Thoracic aorta (tissue), 2 donors: ENCODE data around the gene GABRB2. TPM values are rescaled to one million over a fixed set of nuclear protein-coding genes. Genes with fewer than 3 reads are reported as not detected.
"Not testable (repeated sequence)": the region's sequence is repeated elsewhere in the genome, so short reads cannot be mapped to it uniquely, and the experiment has no call there.

ENCODE experiments used
- ATAC-seq: fragments of 150-250 bp; one replicate; pipeline ENCODE4 v1.8.0; 2017; ENCODE audit warnings: low read depth; ENCODE audit not compliant: insufficient number of reproducible peaks, low FRiP score
- DNase-seq: peaks from one replicate; pipeline ENCODE4 v3.0.0-alpha.2; 2020; ENCODE audit warnings: low spot score
- H3K27ac ChIP-seq, 2 donors: fragments of 200-600 bp; sonication (generic); 1 replicate in 1 of 2; 2 replicates in 1 of 2; pipeline ENCODE4 v1.5.1; 2016; ENCODE audit warnings: mild to moderate bottlenecking in 2 of 2, moderate library complexity in 2 of 2
- H3K27me3 ChIP-seq: fragments of 200-600 bp; sonication (generic); replicated peaks from 2 replicates; pipeline ENCODE4 v1.6.0; 2016; ENCODE audit warnings: mild to moderate bottlenecking; ENCODE audit not compliant: insufficient read depth
- H3K36me3 ChIP-seq: fragments of 200-600 bp; sonication (generic); one replicate; pipeline ENCODE4 v1.5.1; 2016
- H3K4me1 ChIP-seq, 2 donors: fragments of 200-600 bp; sonication (generic); 1 replicate in 1 of 2; 2 replicates in 1 of 2; pipeline versions ENCODE4 v1.5.1 to v1.6.0; 2016; ENCODE audit warnings: low read depth in 2 of 2, mild to moderate bottlenecking in 1 of 2; ENCODE audit not compliant: control insufficient read depth in 1 of 2
- H3K4me3 ChIP-seq: fragments of 200-600 bp; sonication (generic); 2 replicates; pipeline ENCODE4 v1.5.1; 2016; ENCODE audit warnings: mild to moderate bottlenecking
- H3K9me3 ChIP-seq: fragments of 200-600 bp; sonication (generic); 2 replicates; pipeline ENCODE4 v1.5.1; 2016
- total RNA-seq, 2 donors: library from RNA; depleted of rRNA; stranded (reverse); fragments of >200 nt; gene quantifications; one replicate each; pipeline versions ENCODE4 v1.1.0 to v1.2.3, GENCODE V29; 2016
- TF ChIP-seq, protein P1 (sequence below): fragments of 200-600 bp; sonication (generic); IDR thresholded peaks from one replicate; pipeline ENCODE4 v1.5.1; 2019; ENCODE audit warnings: antibody characterized with exemption

Gene GABRB2
- total RNA-seq, 2 donors from 2014 or later = 0.27 to 0.78 TPM

DNA sequence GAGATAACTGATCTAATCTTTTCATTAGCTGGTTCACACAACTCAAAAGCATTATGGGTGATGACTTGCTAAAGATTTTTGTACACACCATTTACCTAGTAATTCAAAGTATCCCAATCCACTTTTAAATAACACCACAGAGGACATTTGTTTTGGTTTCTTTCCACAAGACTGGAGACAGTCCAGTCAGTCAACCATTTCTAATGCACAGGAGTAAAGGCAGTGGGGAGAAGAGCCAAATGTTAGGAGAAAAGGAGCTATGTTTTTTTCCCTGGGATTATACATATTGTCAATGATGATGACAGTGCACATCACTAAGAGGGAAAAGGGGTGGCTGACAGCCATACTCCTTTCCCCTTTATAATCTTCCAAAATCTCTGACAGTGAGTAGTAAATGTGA is 240.9 kb downstream of the GABRB2 start:
- Histone ChIP-seq H3K27me3 (no peaks in the 10 kb centered on the region), H3K36me3 (no peaks in the 10 kb centered on the region), H3K9me3 (no peaks in the 10 kb centered on the region), H3K27ac (no peak overlapping the region), H3K4me1 (peaks cover 0 to 24% of the 10 kb centered on the region in 2 donors), H3K4me3 (no peak overlapping the region)
- no peak for DNase-seq
- TF ChIP-seq, protein P1, sequence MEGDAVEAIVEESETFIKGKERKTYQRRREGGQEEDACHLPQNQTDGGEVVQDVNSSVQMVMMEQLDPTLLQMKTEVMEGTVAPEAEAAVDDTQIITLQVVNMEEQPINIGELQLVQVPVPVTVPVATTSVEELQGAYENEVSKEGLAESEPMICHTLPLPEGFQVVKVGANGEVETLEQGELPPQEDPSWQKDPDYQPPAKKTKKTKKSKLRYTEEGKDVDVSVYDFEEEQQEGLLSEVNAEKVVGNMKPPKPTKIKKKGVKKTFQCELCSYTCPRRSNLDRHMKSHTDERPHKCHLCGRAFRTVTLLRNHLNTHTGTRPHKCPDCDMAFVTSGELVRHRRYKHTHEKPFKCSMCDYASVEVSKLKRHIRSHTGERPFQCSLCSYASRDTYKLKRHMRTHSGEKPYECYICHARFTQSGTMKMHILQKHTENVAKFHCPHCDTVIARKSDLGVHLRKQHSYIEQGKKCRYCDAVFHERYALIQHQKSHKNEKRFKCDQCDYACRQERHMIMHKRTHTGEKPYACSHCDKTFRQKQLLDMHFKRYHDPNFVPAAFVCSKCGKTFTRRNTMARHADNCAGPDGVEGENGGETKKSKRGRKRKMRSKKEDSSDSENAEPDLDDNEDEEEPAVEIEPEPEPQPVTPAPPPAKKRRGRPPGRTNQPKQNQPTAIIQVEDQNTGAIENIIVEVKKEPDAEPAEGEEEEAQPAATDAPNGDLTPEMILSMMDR = no peak
- ATAC-seq = no peak

DNA sequence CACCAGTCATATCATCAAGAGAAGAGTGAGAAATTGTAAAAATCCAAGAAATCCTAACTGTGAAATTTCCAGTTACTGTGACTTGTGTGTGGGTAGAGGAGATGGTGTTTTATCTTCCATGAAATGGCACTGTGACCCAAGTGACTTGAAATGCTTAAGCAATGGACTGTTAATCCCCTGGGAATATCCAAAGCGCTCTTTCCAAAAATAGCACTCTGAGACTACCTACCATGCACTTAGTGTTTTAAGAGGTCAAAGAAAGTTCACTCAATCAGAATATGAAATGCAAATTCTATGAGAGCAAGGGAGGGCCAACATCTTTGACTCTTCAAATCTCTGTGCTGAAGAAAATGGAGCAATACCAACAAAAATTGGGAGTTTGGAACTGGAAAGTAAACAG is 244.0 kb downstream of the GABRB2 start:
- TF ChIP-seq, protein P1 = no peak
- Histone ChIP-seq H3K4me3 (no peak overlapping the region), H3K4me1 (peaks cover 0 to 24% of the 10 kb centered on the region in 2 donors), H3K27me3 (no peaks in the 10 kb centered on the region), H3K27ac (no peak overlapping the region), H3K9me3 (no peaks in the 10 kb centered on the region), H3K36me3 (no peaks in the 10 kb centered on the region)
- DNase-seq (no peak), ATAC-seq (no peak)

DNA sequence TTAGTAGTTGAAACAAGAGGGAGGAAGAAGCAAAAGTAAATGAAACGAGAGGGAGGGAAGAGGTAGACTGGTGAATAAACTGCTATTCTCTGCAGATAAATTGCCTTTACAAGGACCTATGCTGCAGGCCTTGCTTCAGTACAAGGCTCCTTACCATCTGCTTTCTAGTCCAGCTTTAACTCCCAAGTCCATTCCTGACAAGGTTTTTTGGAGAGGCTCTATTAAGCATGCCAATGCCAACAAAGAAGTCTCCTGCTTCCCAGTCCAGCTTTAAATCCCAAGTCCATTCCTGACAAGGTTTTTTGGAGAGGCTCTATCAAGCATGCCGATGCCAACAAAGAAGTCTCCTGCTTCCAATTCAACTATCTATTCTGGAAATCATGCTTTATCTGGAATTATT is 244.9 kb downstream of the GABRB2 start:
- H3K27me3 ChIP-seq = no peaks in the 10 kb centered on the region
- H3K27ac ChIP-seq = no peak overlapping the region
- H3K36me3 ChIP-seq = no peaks in the 10 kb centered on the region
- peaks cover 0 to 24% of the 10 kb centered on the region in 2 donors for H3K4me1 ChIP-seq
- no peaks in the 10 kb centered on the region for H3K9me3 ChIP-seq
- no peak overlapping the region for H3K4me3 ChIP-seq
- TF ChIP-seq, protein P1 = no peak
- DNase-seq = no peak
- ATAC-seq = no peak

DNA sequence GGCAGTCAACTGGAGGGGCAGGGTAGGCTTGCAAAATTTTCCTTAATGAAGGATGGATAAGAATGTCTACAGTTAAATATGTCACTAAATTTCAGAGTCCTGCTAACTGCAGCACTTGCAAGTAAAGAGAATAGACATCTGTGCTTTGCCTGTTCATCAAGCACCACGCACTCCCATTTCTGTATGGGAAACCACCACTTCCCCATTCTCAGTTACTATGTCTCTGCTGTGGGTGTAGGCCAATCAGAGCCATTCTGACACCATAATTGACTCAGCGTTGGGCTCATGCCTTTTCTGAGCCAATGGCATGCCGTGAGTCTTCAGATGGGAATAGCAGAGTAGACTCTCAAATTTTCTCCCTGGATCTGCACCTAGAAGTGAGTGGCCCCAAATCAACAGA is 247.5 kb downstream of the GABRB2 start:
- TF ChIP-seq, protein P1 = no peak
- H3K27ac ChIP-seq = no peak overlapping the region
- H3K9me3 ChIP-seq = no peaks in the 10 kb centered on the region
- no peak for ATAC-seq
- peaks cover 0 to 24% of the 10 kb centered on the region in 2 donors for H3K4me1 ChIP-seq
- no peak for DNase-seq
- H3K36me3 ChIP-seq = no peaks in the 10 kb centered on the region
- H3K4me3 ChIP-seq = no peak overlapping the region
- H3K27me3 ChIP-seq = no peaks in the 10 kb centered on the region

DNA sequence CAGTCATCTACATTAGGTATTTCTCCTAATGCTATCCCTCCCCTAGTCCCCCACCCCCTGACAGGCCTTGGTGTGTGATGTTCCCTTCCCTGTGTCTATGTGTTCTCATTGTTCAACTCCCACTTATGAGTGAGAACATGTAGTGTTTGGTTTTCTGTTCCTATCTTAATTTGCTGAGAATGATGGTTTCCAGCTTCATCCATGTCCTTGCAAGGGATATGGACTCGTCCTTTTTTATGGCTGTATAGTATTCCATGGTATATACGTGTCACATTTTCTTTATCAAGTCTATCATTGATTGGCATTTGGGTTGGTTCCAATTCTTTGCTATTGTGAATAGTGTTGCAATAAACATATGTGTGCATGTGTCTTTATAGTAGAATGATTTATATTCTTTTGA is 249.1 kb downstream of the GABRB2 start:
- not testable (repeated sequence) for H3K27ac ChIP-seq, H3K4me3 ChIP-seq, H3K27me3 ChIP-seq, H3K9me3 ChIP-seq, DNase-seq, H3K36me3 ChIP-seq, ATAC-seq
- H3K4me1 ChIP-seq = peaks cover 0 to 11% of the 10 kb centered on the region in 2 donors

DNA sequence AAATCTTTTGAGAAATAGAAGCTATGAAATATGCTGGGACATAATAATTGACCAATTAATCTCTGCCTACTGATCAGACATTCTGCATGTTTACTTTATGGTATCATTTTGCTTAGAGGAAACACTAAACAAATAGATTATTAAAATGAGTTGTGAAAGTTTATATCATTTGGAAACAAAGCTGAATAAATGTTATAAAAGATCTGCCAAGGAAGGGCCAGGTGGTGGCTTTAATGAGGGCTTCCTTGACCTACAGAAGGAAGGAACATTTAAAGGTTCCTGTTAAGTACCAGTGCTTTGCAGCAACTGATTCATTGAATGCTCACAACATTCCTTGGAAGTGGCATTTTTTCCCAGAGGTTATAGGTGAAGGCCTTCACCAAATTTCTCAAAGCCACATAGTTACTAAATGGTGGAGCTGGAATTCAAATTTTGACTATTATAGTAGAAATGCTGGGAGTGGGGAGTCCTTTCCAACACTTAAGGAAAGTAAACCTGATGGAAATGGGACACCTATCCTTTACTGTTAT is 250.7 kb downstream of the GABRB2 start:
- no peak for DNase-seq

More for the DNA sequence above, 250.7 kb downstream of the GABRB2 start:
- TF ChIP-seq, protein P1 = no peak
- Histone ChIP-seq H3K36me3 (no peaks in the 10 kb centered on the region), H3K27me3 (no peaks in the 10 kb centered on the region), H3K27ac (no peak overlapping the region), H3K9me3 (no peaks in the 10 kb centered on the region), H3K4me1 (no peaks in the 10 kb centered on the region), H3K4me3 (no peak overlapping the region)
- ATAC-seq = no peak
